Measurements from ENCODE around the gene ARRDC3.
"Not testable (repeated sequence)": the region's sequence is repeated elsewhere in the genome, so short reads cannot be mapped to it uniquely, and the experiment has no call there.

ARRDC3 gene

DNA sequence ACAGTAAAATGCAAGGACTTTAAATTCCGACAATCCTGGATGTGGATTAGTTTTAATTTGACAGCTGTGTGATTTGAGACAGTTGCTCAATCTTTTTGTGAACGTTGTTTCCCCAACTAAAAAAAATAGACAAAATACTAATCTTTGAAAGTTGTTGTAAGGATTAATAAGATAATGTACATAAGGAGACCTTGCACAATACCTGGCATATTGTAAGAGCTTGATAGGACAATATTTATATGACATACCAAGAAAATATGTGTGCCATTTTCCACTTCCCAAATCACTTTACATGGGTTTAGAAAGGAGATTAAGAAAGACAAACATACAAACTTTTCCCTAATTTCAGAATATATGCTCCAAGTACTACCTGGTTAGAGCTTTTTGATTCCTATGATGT, 25.3 kb downstream of the ARRDC3 start:
- DNase-seq, result no peak

DNA sequence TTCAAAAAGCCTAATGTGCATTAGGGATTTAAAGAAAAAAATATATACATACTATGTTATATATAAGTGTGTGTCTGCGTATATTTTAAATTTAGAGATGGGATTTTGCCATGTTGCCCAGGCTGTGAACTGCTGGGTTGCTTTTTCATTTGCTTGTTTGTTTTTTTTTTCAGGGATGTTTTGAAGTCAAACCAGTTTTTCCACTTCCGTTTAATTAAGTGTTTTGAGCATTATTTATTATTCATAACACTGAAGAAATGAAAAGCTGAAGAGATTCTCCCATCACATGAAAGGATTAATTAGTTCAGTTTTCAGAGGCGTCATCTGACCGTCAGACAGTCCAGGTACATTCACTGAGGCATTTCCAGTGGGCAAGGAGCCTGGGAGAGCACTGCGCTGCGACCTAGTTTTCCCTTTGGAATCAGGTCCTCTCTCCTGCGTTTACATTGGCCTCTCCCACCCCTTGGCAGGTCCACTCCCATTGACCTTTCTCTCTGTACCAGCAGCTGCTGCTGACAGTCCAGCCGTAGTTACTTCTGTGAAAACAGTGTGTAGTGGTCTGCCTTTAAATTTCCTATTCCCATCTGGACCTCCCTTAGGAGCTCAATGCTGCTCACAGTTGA, 26.0 kb downstream of the ARRDC3 start:
- DNase-seq, result no peak

DNA sequence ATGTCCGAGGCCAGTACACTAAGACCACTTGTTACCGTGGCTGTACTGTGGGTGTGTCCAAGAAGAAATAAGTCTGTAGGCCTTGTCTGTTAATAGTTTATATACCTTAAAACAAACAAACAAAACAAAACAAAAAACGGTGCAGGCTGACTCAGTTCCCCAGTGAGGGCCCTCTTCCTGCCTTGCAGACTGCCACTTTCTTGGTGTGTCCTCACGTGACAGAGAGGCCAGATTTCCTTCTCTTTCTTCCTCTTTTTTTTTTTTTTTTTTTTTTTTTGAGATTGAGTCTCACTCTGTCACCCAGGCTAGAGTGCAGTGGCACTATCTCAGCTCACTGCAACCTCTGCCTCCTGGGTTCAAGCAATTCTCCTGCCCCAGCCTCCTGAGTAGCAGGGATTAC, 28.2 kb downstream of the ARRDC3 start:
- DNase-seq, result not testable (repeated sequence)

DNA sequence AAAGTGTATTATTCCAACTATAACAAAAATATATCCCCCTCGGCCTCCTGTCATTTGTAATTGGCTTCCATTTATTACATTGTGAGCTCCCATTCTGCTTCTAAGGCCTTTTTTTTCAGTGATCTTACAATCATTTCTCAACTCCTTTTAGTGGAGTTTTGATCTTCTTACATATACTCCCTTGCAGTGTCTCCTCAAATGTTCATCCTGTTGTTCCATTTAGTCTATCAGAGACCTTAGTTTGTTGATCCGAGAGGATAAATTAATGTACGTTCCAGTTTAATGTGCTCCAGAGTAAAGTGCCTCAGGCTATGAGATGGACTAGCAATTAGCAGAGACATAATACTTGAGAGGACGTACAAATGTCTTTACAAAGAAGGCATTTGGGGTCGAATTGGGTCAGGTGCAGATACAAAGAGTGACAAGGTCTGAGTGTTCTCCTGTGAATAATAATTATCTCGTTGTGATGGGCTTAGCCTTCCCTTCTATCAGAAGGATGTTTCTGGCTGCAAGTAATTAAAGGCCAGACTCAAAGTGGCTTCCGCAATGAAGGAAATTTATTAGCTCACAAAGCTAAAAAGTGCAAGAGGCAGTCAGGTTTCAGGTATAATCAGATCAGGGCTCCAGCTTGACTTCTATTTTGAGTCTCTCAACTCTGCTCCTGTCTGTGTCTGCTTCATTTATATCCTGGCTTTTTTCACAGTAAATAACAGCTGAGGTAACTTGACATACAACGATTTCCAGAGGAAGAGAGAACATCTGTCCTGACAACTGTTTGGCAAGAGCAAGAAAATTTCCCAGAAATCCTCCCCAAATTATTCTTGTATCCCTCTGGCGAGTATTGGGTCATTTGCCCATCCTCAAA, 30.1 kb downstream of the ARRDC3 start:
- DNase-seq, result no peak

DNA sequence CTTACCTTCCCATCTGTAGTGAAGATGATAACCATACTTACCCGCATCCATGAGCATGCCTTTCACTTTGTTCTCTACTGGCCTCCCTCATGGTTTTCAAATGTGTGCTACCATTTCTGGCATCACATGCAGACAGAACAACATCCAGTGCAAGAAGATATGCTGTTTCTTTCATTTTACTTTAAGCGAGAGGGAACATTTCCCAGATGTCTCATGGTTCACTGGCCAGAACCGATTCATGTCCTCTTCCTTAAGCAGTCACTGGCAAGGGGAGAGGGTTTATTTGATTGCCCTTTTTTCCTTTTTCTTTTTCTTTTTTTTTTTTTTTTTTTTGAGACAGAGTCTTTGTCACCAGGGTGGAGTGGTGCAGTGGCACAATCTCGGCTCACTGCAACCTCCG, 37.7 kb downstream of the ARRDC3 start:
- no peak for DNase-seq

DNA sequence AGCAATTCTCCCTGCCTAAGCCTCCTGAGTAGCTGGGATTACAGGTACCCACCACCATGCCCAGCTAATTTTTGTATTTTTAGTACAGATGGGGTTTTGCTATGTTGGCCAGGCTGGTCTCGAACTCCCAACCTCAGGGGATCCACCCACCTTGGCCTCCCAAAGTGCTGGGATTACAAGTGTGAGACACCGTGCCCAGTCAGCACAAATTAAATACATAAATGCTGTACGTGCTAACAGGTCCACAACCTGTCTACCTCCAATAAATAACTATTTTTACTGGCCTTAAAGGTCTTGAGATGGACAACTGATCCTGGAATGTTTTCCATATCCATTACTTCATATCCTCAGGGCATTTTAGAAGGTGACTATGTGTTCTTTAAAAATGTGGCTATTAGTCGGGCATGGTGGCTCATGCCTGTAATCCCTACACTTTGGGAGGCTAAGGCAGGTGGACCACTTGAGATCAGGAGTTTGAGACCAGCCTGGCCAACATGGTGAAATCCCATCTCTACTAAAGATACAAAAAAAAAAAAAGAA, 38.4 kb downstream of the ARRDC3 start:
- DNase-seq, result not testable (repeated sequence)

DNA sequence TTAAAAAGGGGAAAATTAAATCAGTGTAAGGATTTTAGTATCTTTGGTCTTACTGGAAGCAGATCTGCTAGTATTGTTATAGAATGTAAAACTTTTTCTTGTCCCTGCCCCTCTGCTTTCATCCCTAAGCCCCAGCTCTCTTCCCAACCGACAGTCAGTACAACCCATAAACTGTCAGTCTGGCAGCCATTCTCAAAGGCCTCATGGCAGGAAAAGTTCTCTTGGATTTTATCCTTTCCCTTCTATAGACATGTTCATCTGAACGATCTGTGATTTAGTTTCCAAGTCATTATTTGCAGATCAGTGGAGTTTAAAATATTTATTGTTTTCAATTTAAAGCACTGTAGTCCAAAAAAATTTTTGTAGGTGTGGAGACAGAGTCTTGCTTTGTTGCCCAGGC, 39.2 kb downstream of the ARRDC3 start:
- no peak for DNase-seq

DNA sequence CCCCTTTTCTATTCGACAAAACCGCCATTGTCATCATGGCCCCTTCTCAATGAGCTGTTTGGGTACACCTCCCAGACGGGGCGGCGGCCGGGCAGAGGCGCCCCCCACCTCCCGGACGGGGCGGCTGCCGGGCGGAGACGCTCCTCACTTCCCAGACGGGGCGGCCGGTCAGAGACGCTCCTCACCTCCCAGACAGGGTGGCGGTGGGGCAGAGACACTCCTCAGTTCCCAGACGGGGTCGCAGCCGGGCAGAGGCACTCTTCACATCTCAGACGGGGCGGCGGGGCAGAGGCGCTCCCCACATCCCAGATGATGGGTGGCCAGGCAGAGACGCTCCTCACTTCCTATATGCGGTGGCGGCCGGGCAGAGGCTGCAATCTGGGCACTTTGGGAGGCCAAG, 40.2 kb downstream of the ARRDC3 start:
- DNase-seq, result not testable (repeated sequence)

DNA sequence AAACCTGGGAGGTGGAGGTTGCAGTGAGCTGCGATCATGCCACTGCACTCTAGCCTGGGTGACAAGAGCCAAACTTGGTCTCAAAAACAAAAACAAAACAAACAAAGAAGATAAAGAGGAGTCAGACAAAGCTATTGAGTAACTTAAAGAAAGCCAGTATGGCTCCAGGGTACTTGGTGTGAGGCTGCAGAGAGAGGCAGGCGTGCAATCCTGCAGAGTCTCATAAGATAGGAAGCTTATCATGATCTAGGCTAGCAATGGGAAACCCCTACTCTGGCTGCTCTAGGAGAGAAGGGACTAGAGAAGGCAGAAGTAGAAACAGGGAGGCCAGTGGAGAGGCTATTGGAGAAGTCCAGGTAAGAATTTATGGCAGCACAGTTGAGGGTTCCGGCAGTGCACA, 42.0 kb downstream of the ARRDC3 start:
- DNase-seq, result no peak

DNA sequence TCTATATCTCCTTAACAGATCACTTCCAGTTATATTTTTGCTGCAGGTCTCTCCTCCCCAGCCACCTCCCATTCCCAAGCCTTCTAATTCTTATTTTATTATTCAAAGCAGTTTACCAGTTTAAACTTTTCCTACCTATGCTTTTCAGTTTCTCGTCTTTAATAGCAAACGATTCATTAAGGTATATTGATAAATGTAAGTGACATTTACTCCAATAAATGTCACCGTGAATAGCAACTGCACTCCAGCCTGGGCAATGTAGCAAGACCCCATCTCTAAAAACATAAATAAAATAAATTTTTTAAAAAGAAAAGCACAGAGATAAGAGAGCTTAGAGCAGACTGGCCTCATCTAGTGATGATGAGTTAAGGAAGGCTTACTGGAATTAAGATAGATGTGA, 42.6 kb downstream of the ARRDC3 start:
- no peak for DNase-seq

DNA sequence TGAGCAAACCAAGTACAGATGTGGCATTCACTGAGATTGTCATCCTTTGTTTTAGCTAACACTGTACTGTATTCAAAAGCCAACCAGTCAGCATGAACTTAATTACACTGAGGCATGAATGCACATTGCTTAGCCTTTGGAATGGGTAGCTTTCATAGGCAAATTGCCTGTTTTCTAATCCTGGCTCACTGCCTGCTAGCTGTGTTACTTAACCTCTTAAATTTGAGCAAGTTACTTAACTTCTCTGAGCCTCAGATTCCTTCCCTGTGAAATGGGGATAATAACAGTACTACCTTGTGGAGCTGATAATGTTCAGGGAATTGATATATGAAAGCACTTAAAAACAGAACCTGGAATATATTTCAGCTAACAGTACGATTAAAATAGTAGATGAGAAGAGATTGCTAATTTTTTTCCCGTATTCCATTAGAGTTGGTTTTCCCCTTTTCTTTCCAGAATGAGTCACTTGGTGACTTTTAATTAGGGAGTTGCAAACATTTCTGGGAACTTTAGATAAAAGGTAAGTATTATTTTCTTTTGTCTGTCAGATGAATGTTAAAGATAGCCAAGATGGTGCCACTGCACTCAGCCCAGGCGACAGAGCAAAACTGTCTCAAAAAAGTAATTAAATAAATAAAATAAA, 43.9 kb downstream of the ARRDC3 start:
- DNase-seq, result no peak

DNA sequence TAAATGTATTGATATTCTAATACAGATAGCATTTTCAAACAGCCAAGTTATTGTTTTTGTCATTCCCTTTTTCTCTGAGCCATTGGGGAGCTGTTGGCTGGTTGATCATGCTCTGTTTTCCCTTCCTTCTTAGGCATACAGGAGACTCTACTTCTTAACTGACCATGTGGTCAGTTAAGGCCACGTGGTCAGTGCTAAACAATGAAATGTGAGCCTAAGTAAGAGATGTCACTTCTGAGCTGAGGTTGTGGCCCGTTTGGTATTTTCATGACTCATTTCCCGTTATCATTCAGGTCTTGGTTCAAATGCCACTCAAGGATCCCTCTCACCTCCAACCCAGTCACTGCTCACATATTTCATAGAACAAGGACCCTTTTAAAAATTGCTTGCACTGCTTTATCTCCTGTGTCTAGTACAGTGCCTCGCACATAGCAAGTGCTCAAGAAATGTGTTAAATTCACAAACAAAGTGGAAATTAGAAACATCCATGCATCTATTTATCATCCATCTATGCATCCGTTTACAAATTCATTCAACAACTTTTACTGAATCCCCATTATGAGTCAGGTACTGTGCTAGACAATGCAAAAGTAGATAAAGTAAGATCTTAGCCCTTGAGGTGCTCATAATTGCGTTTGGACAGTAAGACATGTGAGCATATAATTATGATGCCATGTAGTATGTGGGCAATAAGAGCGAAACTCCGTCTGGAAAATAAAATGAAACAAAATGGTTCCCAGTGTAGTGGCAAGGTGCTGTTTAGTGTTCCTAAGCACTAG, 50.7 kb downstream of the ARRDC3 start:
- DNase-seq, result no peak

DNA sequence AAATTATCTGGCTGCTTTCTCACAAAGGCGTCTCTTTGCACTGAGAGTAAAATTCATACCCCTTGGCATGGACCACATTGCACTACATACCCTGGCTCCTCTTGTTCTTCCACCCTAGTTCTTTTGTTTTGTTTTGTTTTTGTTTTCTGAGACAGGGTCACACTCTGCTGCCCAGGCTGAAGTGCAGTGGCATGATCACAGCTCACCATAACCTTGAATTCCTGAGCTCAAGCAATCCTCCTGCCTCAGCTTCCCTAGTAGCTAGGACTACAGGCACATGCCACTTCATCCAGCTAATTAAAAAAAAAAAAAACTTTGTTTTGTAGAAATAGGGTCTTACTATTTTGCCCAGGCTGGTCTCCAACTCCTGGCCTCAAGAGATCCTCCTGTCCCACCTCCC, 51.4 kb downstream of the ARRDC3 start:
- DNase-seq, result no peak

DNA sequence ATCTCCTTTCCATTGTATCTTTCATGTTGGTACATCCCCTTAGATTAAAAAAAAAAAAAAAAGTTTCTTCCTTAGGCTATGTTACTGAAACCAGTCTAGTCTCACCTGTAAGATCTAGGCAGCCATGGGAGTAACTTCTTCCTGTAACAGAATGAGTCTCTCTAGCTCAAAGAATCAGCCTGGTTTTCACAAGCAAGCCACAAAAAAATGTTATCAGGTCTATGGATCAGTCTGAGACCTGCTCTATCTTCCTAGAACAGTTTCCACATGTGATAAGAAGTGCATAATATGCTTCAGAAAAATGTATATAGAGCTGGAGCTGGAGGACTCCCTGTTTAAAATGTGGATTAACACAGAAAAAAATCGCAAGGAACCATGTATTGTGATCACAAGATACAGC, 53.8 kb downstream of the ARRDC3 start:
- DNase-seq, result no peak

DNA sequence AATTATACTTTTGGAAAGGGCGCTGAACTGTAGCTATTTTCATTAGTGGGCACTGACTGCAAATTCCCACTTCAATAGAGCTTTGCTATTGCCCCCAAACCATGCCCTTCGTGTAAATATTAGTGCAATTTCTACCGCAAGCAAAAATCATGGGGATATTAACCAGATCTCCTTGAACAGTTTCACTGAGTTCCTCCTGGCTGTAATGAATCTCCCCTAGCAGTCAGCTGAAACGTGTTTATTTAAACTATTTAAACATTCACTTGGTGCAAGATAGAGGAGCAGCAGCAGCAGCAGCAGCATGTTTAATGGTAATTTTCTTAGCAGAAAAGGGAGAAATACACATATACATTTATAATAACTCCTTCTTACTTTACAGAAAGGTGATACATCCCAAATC, 54.4 kb downstream of the ARRDC3 start:
- no peak for DNase-seq

DNA sequence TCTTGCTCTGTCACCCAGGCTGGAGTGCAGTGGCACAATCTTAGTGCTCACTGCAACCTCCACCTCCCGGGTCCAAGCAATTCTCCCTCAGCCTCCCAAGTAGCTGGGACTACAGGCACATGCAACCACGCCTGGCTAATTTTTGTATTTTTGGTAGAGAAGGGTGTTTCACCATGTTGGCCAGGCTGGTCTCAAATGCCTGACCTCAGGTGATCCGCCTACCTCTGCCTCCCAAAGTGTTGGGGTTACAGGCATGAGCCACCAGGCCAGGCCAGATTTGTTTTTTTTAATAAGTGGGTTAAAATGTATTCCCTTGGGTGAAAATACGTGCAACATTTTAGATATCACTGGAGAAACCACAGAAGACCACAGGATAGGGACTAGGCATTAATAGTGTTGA, 60.1 kb downstream of the ARRDC3 start:
- DNase-seq, result not testable (repeated sequence)

DNA sequence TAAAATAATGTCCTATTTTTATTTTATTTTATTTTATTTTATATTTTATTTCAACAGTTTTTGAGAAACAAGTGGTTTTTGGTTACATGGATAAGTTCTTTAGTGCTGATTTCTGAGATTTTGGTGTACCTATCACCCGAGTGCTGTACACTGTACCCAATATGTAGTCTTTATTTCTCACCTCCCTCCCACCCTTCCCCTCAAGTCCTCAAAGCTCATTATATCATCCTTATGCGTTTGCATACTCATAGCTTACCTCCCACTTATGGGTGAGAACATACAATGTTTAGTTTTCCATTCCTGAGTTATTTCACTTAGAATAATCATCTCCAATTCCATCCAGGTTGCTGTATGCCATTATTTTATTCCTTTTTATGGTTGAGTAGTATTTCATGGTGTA, 63.5 kb downstream of the ARRDC3 start:
- DNase-seq, result no peak

DNA sequence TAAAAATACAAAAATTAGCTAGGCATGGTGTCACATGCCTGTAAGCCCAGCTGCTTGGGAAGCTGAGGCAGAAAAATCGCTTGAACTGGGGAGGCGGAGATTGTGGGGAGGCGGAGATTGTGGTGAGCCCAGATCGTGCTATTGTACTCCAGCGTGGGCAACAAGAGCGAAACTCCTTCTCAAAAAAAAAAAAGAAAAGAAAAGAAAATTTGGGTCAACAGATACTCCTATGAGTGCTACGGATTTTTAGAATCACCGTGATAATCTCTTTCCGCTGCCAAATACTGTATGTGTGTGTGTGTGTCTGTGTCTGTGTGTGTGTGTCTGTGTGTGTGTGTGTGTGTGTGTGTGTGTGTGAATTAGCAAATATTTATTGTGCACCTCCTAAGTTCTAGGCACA, 64.4 kb downstream of the ARRDC3 start:
- DNase-seq, result no peak
